Heart left ventricle (tissue), 13 donors: Measurements from ENCODE around the gene CMIP.

Experiments
- POLR2A ChIP-seq, 2 donors: fragments of 450-650 bp; IDR thresholded peaks; one replicate each; pipeline ENCODE4 v1.6.1; 2017; ENCODE audit warnings: antibody characterized with exemption in 2 of 2, mild to moderate bottlenecking in 2 of 2, moderate library complexity in 2 of 2
- TF ChIP-seq, protein P1 (sequence below), 12 donors: fragments of 200-600 bp; sonication (generic) in 4 of 12; IDR thresholded peaks; one replicate each; pipeline versions ENCODE4 v1.5.0 to v1.8.0; 2018 to 2022; ENCODE audit warnings: antibody characterized with exemption in 12 of 12, mild to moderate bottlenecking in 5 of 12
- donor health status: ischemic (EF 13 %, LVEDD 7.1; RV severe dilation, severe dysfunction).
- donor health status: DM: no; HTN: yes; CAD: no.
- donor health status: DM: no; HTN: no; CAD: no.
- donor health status: ischemic (EF 25% LVEDD 6.9; RV normal size, moderate dysfunction).
- donor health status: ischemic (EF 25% LVEDD 5.7; RV mildly dilated, moderate dysfunction).
- donor health status: ischemic (EF 35%, LVEDD 5.7; RV mildly dilated, moderate dysfunction).
- donor health status: nonischemic (EF 11% LVEDD 7.7; RV severe dilation, severe dysfunction).
- donor health status: DM: yes; HTN: yes; CAD: no.
- donor health status: PGD.
- donor health status: ischemic (EF 29% LVEDD 5.4; RV normal size, mild dysfunction).
- donor health status: nonischemic (EF 23%, LVEDD 6.1; RV moderate dilation, normal function).

- TF ChIP-seq, protein P1, sequence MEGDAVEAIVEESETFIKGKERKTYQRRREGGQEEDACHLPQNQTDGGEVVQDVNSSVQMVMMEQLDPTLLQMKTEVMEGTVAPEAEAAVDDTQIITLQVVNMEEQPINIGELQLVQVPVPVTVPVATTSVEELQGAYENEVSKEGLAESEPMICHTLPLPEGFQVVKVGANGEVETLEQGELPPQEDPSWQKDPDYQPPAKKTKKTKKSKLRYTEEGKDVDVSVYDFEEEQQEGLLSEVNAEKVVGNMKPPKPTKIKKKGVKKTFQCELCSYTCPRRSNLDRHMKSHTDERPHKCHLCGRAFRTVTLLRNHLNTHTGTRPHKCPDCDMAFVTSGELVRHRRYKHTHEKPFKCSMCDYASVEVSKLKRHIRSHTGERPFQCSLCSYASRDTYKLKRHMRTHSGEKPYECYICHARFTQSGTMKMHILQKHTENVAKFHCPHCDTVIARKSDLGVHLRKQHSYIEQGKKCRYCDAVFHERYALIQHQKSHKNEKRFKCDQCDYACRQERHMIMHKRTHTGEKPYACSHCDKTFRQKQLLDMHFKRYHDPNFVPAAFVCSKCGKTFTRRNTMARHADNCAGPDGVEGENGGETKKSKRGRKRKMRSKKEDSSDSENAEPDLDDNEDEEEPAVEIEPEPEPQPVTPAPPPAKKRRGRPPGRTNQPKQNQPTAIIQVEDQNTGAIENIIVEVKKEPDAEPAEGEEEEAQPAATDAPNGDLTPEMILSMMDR (IDR thresholded peaks at IDR 0.05): no peak
- no peak for TF ChIP-seq POLR2A (IDR thresholded peaks at IDR 0.05)
These were observed 72.0 kb downstream of the CMIP start for GRCh38 chr16:81516478-81517149.
